GM12891 (cell line): ENCODE results near the gene ARPC5.
"Not testable (repeated sequence)": the region's sequence is repeated elsewhere in the genome, so short reads cannot be mapped to it uniquely, and the experiment has no call there.

Source experiments
- POLR2A ChIP-seq: IDR thresholded peaks from 2 replicates; pipeline ENCODE4 v1.6.1; 2011; ENCODE audit warnings: low read depth, low read length, control low read depth
- POLR2AphosphoS5 ChIP-seq: IDR thresholded peaks from 2 replicates; pipeline ENCODE4 v1.6.1; 2011; ENCODE audit warnings: low read depth, low read length, control low read depth
- TAF1 ChIP-seq: IDR thresholded peaks from 2 replicates; pipeline ENCODE4 v1.6.1; 2011; ENCODE audit warnings: low read depth, low read length, control low read depth

DNA sequence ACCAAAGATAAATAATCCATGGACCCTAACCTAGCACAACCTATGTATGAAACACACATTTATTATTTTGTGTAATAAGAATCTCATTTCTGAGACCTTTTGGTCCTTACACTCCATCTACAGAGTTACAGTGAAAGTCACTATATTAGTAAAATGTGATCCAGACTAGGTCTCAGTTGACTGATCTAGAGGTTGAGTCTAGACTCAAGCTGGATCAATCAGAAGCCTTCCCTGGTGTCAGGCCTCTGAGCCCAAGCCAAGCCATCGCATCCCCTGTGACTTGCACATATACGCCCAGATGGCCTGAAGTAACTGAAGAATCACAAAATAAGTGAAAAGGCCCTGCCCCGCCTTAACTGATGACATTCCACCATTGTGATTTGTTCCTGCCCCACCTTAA lies 22.6 kb downstream of the ARPC5 start:
- not testable (repeated sequence) for TF ChIP-seq POLR2AphosphoS5, POLR2A, TAF1
